HFFc6 (cell line): ENCODE data around the gene TULP4. TPM values are rescaled to one million over a fixed set of nuclear protein-coding genes. Genes with fewer than 3 reads are reported as not detected.

Experiments
- DNase-seq: peaks from one replicate; pipeline ENCODE4 v3.0.0-alpha.2; 2018
- H3K27ac Mint-ChIP-seq: 2 replicates; pipeline ENCODE4 v1.8.0; 2020; ENCODE audit warnings: mild to moderate bottlenecking, mixed read lengths
- H3K27me3 Mint-ChIP-seq: 2 replicates; pipeline ENCODE4 v1.8.0; 2021; ENCODE audit warnings: mild to moderate bottlenecking, moderate library complexity, mixed read lengths; ENCODE audit not compliant: insufficient read depth
- H3K36me3 Mint-ChIP-seq: 2 replicates; pipeline ENCODE4 v1.8.0; 2021; ENCODE audit warnings: low read depth, mixed read lengths
- H3K4me1 Mint-ChIP-seq: 2 replicates; pipeline ENCODE4 v1.8.0; 2020; ENCODE audit warnings: low read depth, mixed read lengths
- H3K4me3 Mint-ChIP-seq: 2 replicates; pipeline ENCODE4 v1.8.0; 2020; ENCODE audit warnings: mild to moderate bottlenecking, moderate library complexity, mixed read lengths
- H3K9me3 Mint-ChIP-seq: 2 replicates; pipeline ENCODE4 v1.8.0; 2020; ENCODE audit warnings: mild to moderate bottlenecking, mixed read lengths
- CTCF ChIP-seq: fragments of 200-600 bp; sonication (generic); IDR thresholded peaks from 2 replicates; pipeline ENCODE4 v1.5.0; 2021; ENCODE audit warnings: antibody characterized with exemption, mild to moderate bottlenecking
- total RNA-seq, 6 experiments: library from RNA; stranded (reverse); fragmentation: NEBNext Ultra II Directional; extraction: Animal tissue kit (Norgen Biotek cat#: 25700); gene quantifications; 2 replicates in 1 of 6; 3 replicates in 5 of 6; pipeline ENCODE4 v1.2.3, GENCODE V29; 2021

The TULP4 gene
- total RNA-seq, 6 experiments from 2014 or later, result 48.4 to 55.2 (median 51.8) TPM

GRCh38 chr6:158269657-158270056 lies 42.6 kb upstream of the TULP4 start:
- Mint-ChIP-seq H3K4me3 (no peak overlapping the region), H3K27ac (no peak overlapping the region), H3K9me3 (no peaks in the 10 kb centered on the region), H3K36me3 (peaks cover 16% of the 10 kb centered on the region), H3K4me1 (peaks cover 5% of the 10 kb centered on the region; the same call in 1 of the 2 replicates), H3K27me3 (peaks cover 2% of the 10 kb centered on the region; the same call in 1 of the 2 replicates)
- DNase-seq, result no peak
- TF ChIP-seq CTCF, result no peak

- peaks cover 4% of the 10 kb centered on the region for H3K27me3 Mint-ChIP-seq
Observed at GRCh38 chr6:158270389-158271127, 41.7 kb upstream of the TULP4 start.

GRCh38 chr6:158272324-158272723 lies 39.9 kb upstream of the TULP4 start:
- Mint-ChIP-seq H3K4me1 (peaks cover 5% of the 10 kb centered on the region; the same call in 1 of the 2 replicates), H3K9me3 (no peaks in the 10 kb centered on the region), H3K36me3 (peaks cover 17% of the 10 kb centered on the region; the same call in 1 of the 2 replicates), H3K27ac (no peak overlapping the region), H3K4me3 (no peak overlapping the region), H3K27me3 (peaks cover 5% of the 10 kb centered on the region)
- no peak for TF ChIP-seq CTCF
- DNase-seq, result no peak

More at GRCh38 chr6:158270389-158271127, 41.7 kb upstream of the TULP4 start:
- no peak for DNase-seq
- TF ChIP-seq CTCF, result no peak
- Mint-ChIP-seq H3K4me3 (no peak overlapping the region), H3K27ac (peak overlapping the region; percentile 43; the same call in 1 of the 2 replicates), H3K4me1 (peaks cover 5% of the 10 kb centered on the region; the same call in 1 of the 2 replicates), H3K9me3 (no peaks in the 10 kb centered on the region), H3K36me3 (peaks cover 23% of the 10 kb centered on the region)

- H3K27ac Mint-ChIP-seq, result no peak overlapping the region
- DNase-seq, result no peak
- peaks cover 5% of the 10 kb centered on the region for H3K27me3 Mint-ChIP-seq
- H3K9me3 Mint-ChIP-seq, result no peaks in the 10 kb centered on the region
- peaks cover 12% of the 10 kb centered on the region for H3K36me3 Mint-ChIP-seq
- TF ChIP-seq CTCF, result no peak
- H3K4me3 Mint-ChIP-seq, result no peak overlapping the region
- peaks cover 9% of the 10 kb centered on the region; the same call in 1 of the 2 replicates for H3K4me1 Mint-ChIP-seq
Observed at GRCh38 chr6:158278004-158278403, 34.3 kb upstream of the TULP4 start.

- Mint-ChIP-seq H3K4me1 (peaks cover 25% of the 10 kb centered on the region), H3K36me3 (peaks cover 8% of the 10 kb centered on the region), H3K27ac (no peak overlapping the region), H3K27me3 (peaks cover 3% of the 10 kb centered on the region), H3K4me3 (no peak overlapping the region), H3K9me3 (no peaks in the 10 kb centered on the region)
- TF ChIP-seq CTCF, result no peak
- DNase-seq, result no peak
Observed at GRCh38 chr6:158279615-158280014, 32.6 kb upstream of the TULP4 start.
